H1 (cell line): ENCODE data around the gene LCNL1. TPM values are rescaled to one million over a fixed set of nuclear protein-coding genes. Genes with fewer than 3 reads are reported as not detected.

ENCODE experiments used
- CTCF ChIA-PET: fragments of 300-600 bp; sonication (Branson Sonifier 250); formaldehyde crosslinking; loops from one replicate; lab custom pipeline; 2021; ENCODE audit not compliant: partially characterized antibody; lab: Charles Lee
- POLR2A ChIA-PET: fragments of 300-600 bp; sonication (Branson Sonifier 250); formaldehyde crosslinking; loops from one replicate; lab custom pipeline; 2021; ENCODE audit warnings: inconsistent platforms; ENCODE audit not compliant: partially characterized antibody; lab: Charles Lee
- DNase-seq, 2 experiments: peaks; one replicate each; pipeline versions ENCODE4 v3.0.0 to v3.0.0-alpha.2; 2010 to 2022; ENCODE audit warnings: low spot score in 2 of 2, low read depth in 1 of 2, mixed read lengths in 1 of 2
- FAIRE-seq: peaks from 2 replicates; lab custom pipeline; 2011; peaks lifted over from hg19 to GRCh38; lab: Jason Lieb, UNC
- H2AFZ ChIP-seq: 2 replicates; pipeline ENCODE4 v1.8.1; 2012; ENCODE audit warnings: low read length, inconsistent platforms
- H2AK5ac ChIP-seq: 2 replicates; pipeline ENCODE4 v1.6.1; 2013; ENCODE audit warnings: low read depth, low read length
- H2BK120ac ChIP-seq: replicated peaks from 2 replicates; pipeline ENCODE3; 2013; ENCODE audit warnings: low read depth, low read length, inconsistent platforms
- H2BK12ac ChIP-seq: 2 replicates; pipeline ENCODE4 v1.6.1; 2013; ENCODE audit warnings: low read depth, low read length
- H2BK15ac ChIP-seq: 2 replicates; pipeline ENCODE4 v1.6.1; 2013; ENCODE audit warnings: low read length
- H2BK20ac ChIP-seq: 2 replicates; pipeline ENCODE4 v1.6.1; 2013; ENCODE audit warnings: low read length
- H2BK5ac ChIP-seq: 2 replicates; pipeline ENCODE4 v1.6.1; 2013; ENCODE audit warnings: low read depth, low read length
- H3K14ac ChIP-seq: 2 replicates; pipeline ENCODE4 v1.6.1; 2013; ENCODE audit warnings: inconsistent platforms; ENCODE audit not compliant: insufficient read length
- H3K18ac ChIP-seq: 2 replicates; pipeline ENCODE4 v1.6.1; 2013; ENCODE audit warnings: low read length; ENCODE audit errors: extremely low read depth
- H3K23ac ChIP-seq: 2 replicates; pipeline ENCODE4 v1.6.1; 2013; ENCODE audit warnings: inconsistent platforms; ENCODE audit not compliant: insufficient read length
- H3K23me2 ChIP-seq: 2 replicates; pipeline ENCODE4 v1.6.1; 2013; ENCODE audit warnings: low read depth, low read length
- H3K27ac ChIP-seq: 2 replicates; pipeline ENCODE4 v1.6.1; 2011; ENCODE audit warnings: low read depth, low read length, inconsistent platforms
- H3K27me3 ChIP-seq, 4 experiments: replicated peaks in 1 of 4; 1 replicate in 1 of 4; 2 replicates in 3 of 4; pipeline versions ENCODE4 v1.6.1 to v1.8.1; 2011 to 2013; ENCODE audit warnings: low read length in 3 of 4, mild to moderate bottlenecking in 3 of 4, inconsistent platforms in 2 of 4, mixed read lengths in 2 of 4, moderate library complexity in 1 of 4; ENCODE audit not compliant: control insufficient read depth in 3 of 4, insufficient read depth in 3 of 4; ENCODE audit errors: extremely low read depth in 1 of 4
- H3K36me3 ChIP-seq, 4 experiments: 2 replicates each; pipeline versions ENCODE4 v1.6.1 to v1.8.1; 2011 to 2013; ENCODE audit warnings: mild to moderate bottlenecking in 4 of 4, low read length in 3 of 4, moderate library complexity in 2 of 4, control low read depth in 1 of 4, inconsistent platforms in 1 of 4; ENCODE audit not compliant: insufficient read depth in 4 of 4, control insufficient read depth in 2 of 4
- H3K4ac ChIP-seq: replicated peaks from 2 replicates; pipeline ENCODE3; 2013; ENCODE audit warnings: low read length, low read depth, mixed read lengths, inconsistent platforms; ENCODE audit not compliant: insufficient read length
- H3K4me1 ChIP-seq, 4 experiments: replicated peaks in 1 of 4; 1 replicate in 1 of 4; 2 replicates in 3 of 4; pipeline versions ENCODE4 v1.6.1 to v1.8.1; 2011 to 2013; ENCODE audit warnings: low read length in 3 of 4, inconsistent platforms in 2 of 4, mixed read lengths in 1 of 4; ENCODE audit not compliant: insufficient read depth in 4 of 4, control insufficient read depth in 3 of 4
- H3K4me2 ChIP-seq, 2 experiments: 2 replicates each; pipeline versions ENCODE4 v1.6.1 to v1.8.1; 2011 to 2013; ENCODE audit warnings: low read depth in 2 of 2, low read length in 2 of 2, control low read depth in 1 of 2, inconsistent platforms in 1 of 2, mild to moderate bottlenecking in 1 of 2; ENCODE audit not compliant: insufficient read depth in 1 of 2
- H3K4me3 ChIP-seq, 4 experiments: fragments of 200-600, 300-600 bp in 1 of 4; sonication (generic), shearing (Covaris generic), sonication (Bioruptor Twin) in 1 of 4; 2 replicates each; pipeline versions ENCODE4 v1.5.1 to v1.8.1; 2011 to 2016; ENCODE audit warnings: low read length in 4 of 4, low read depth in 3 of 4, control low read depth in 2 of 4, inconsistent platforms in 2 of 4, mild to moderate bottlenecking in 2 of 4, mixed read lengths in 1 of 4, moderate library complexity in 1 of 4; ENCODE audit not compliant: insufficient read depth in 2 of 4; ENCODE audit errors: extremely low read depth in 1 of 4
- H3K56ac ChIP-seq: replicated peaks from 2 replicates; pipeline ENCODE3; 2013; ENCODE audit warnings: low read depth, mild to moderate bottlenecking, mixed read lengths, low read length, inconsistent platforms; ENCODE audit not compliant: insufficient read length
- H3K79me1 ChIP-seq: 2 replicates; pipeline ENCODE4 v1.6.1; 2013; ENCODE audit warnings: low read depth, low read length, control low read depth
- H3K79me2 ChIP-seq, 2 experiments: 2 replicates each; pipeline versions ENCODE4 v1.6.1 to v1.8.1; 2012 to 2013; ENCODE audit warnings: low read length in 2 of 2, mild to moderate bottlenecking in 2 of 2, inconsistent platforms in 1 of 2; ENCODE audit not compliant: insufficient read depth in 2 of 2, control insufficient read depth in 1 of 2
- H3K9ac ChIP-seq, 4 experiments: replicated peaks in 1 of 4; 1 replicate in 1 of 4; 2 replicates in 3 of 4; pipeline versions ENCODE4 v1.6.1 to v1.8.1; 2011 to 2013; ENCODE audit warnings: low read depth in 3 of 4, low read length in 3 of 4, control low read depth in 2 of 4, mild to moderate bottlenecking in 2 of 4, moderate library complexity in 2 of 4, inconsistent platforms in 1 of 4; ENCODE audit errors: extremely low read depth in 1 of 4
- H3K9me3 ChIP-seq, 2 experiments: 2 replicates each; pipeline versions ENCODE4 v1.6.1 to v1.8.1; 2012 to 2013; ENCODE audit warnings: mild to moderate bottlenecking in 2 of 2, moderate library complexity in 2 of 2, control low read depth in 1 of 2, inconsistent platforms in 1 of 2, low read depth in 1 of 2, low read length in 1 of 2, mixed read lengths in 1 of 2; ENCODE audit not compliant: insufficient read depth in 2 of 2
- H4K20me1 ChIP-seq, 2 experiments: replicated peaks in 1 of 2; 2 replicates each; pipeline versions ENCODE3 to v1.8.1; 2011 to 2013; ENCODE audit warnings: inconsistent platforms in 2 of 2, low read length in 2 of 2, mild to moderate bottlenecking in 1 of 2; ENCODE audit not compliant: insufficient read depth in 2 of 2, control insufficient read depth in 1 of 2
- H4K5ac ChIP-seq: 2 replicates; pipeline ENCODE4 v1.6.1; 2013; ENCODE audit warnings: low read length, low read depth, mixed read lengths, inconsistent platforms; ENCODE audit not compliant: insufficient read length
- H4K8ac ChIP-seq: 2 replicates; pipeline ENCODE4 v1.8.0; 2013; ENCODE audit warnings: mild to moderate bottlenecking, moderate library complexity, low read length, inconsistent platforms; ENCODE audit not compliant: insufficient read depth; ENCODE audit errors: extremely low read depth
- H4K91ac ChIP-seq: replicated peaks from 2 replicates; pipeline ENCODE3; 2013; ENCODE audit warnings: low read length, mixed read lengths, inconsistent platforms; ENCODE audit not compliant: insufficient read length
- ATF2 ChIP-seq: IDR thresholded peaks from 2 replicates; pipeline ENCODE4 v1.6.1; 2012; ENCODE audit warnings: low read length, inconsistent platforms
- CEBPB ChIP-seq: IDR thresholded peaks from 2 replicates; pipeline ENCODE4 v1.6.1; 2012; ENCODE audit warnings: low read depth, low read length
- E2F6 ChIP-seq: IDR thresholded peaks from 2 replicates; pipeline ENCODE4 v1.6.1; 2012; ENCODE audit warnings: inconsistent platforms
- FOSL1 ChIP-seq: IDR thresholded peaks from 2 replicates; pipeline ENCODE4 v1.6.1; 2011; ENCODE audit warnings: mild to moderate bottlenecking, low read depth, low read length, moderate library complexity; ENCODE audit not compliant: insufficient read depth
- GTF2F1 ChIP-seq: IDR thresholded peaks from 2 replicates; pipeline ENCODE4 v1.6.1; 2012; ENCODE audit warnings: low read depth, low read length, improper control_type of control experiment, borderline replicate concordance
- KDM1A ChIP-seq: fragments of 200-600, 300-600 bp; sonication (generic); IDR thresholded peaks from 2 replicates; pipeline ENCODE4 v1.7.1; 2016; ENCODE audit warnings: mild to moderate bottlenecking, low read length, borderline replicate concordance
- POLR2A ChIP-seq, 2 experiments: IDR thresholded peaks; 1 replicate in 1 of 2; 2 replicates in 1 of 2; pipeline ENCODE4 v1.6.1; 2011; ENCODE audit warnings: low read depth in 2 of 2, low read length in 2 of 2, mild to moderate bottlenecking in 2 of 2; ENCODE audit errors: control extremely low read depth in 1 of 2
- RNF2 ChIP-seq: fragments of 200-900, 300-1000 bp; sonication (generic); IDR thresholded peaks from 2 replicates; pipeline ENCODE4 v1.7.1; 2016; ENCODE audit warnings: borderline replicate concordance, low read depth, mild to moderate bottlenecking, antibody characterized with exemption, low read length; ENCODE audit not compliant: poor library complexity, severe bottlenecking; ENCODE audit errors: missing control alignments
- SIRT6 ChIP-seq: IDR thresholded peaks from one replicate; pipeline ENCODE4 v1.7.1; 2012; ENCODE audit warnings: low read length, inconsistent platforms
- SP1 ChIP-seq: IDR thresholded peaks from 2 replicates; pipeline ENCODE4 v1.6.1; 2011; ENCODE audit warnings: low read depth, low read length
- SUZ12 ChIP-seq: fragments of 200-600 bp; sonication (generic); IDR thresholded peaks from 2 replicates; pipeline ENCODE4 v1.6.1; 2012; ENCODE audit warnings: mild to moderate bottlenecking, inconsistent platforms, low read length, moderate library complexity, mixed read lengths
- TBP ChIP-seq: IDR thresholded peaks from 2 replicates; pipeline ENCODE4 v1.6.1; 2011; ENCODE audit warnings: low read depth, low read length, improper control_type of control experiment
- WGBS, 2 experiments: shearing (Covaris generic) in 1 of 2; methylation state at CpG; one replicate each; pipeline versions ENCODE4 v1.1.6 to v1.1.7; 2013 to 2015; ENCODE audit warnings: low lambda C conversion rate in 2 of 2, mixed read lengths in 2 of 2, inconsistent platforms in 1 of 2, low coverage in 1 of 2, missing lambda C conversion rate in 1 of 2; ENCODE audit not compliant: insufficient replicate concordance in 2 of 2, insufficient coverage in 1 of 2, insufficient read length in 1 of 2; ENCODE audit errors: extremely low coverage in 1 of 2, missing lambda C conversion rate in 1 of 2; 5-methylcytosine and 5-hydroxymethylcytosine counted together
- polyA plus RNA-seq, 7 experiments: library from polyadenylated mRNA; depleted of rRNA in 3 of 7; stranded (reverse) in 5 of 7; unstranded in 2 of 7; fragments of >200 nt in 5 of 7; fragments of 200-250 nt in 2 of 7; gene quantifications; 1 replicate in 5 of 7; 2 replicates in 1 of 7; 4 replicates in 1 of 7; pipeline versions ENCODE4 v1.2.1 to v1.2.3, GENCODE V29; 2011 to 2013; ENCODE audit warnings: missing spikeins in 2 of 7, mixed read lengths in 2 of 7
- total RNA-seq: library from RNA; stranded (reverse); fragmentation: NEBNext Ultra II Directional; extraction: Animal tissue kit (Norgen Biotek cat#: 25700); gene quantifications from 2 replicates; pipeline ENCODE4 v1.2.1, GENCODE V29; 2021

Gene LCNL1
- total and polyA plus RNA-seq, 2 of the 8 experiments (the other 6 are each of a cell fraction or from before 2014, with no cell fraction given) = 0.11 TPM; not detected in 1

- Histone ChIP-seq H3K23me2 (no peaks in the 10 kb centered on the region; the same call in 1 of the 2 replicates), H3K79me2 (no peaks in the 10 kb centered on the region), H3K14ac (no peak overlapping the region), H4K91ac (no peak overlapping the region), H2AFZ (no peak overlapping the region), H3K23ac (no peak overlapping the region), H3K79me1 (no peaks in the 10 kb centered on the region), H2BK120ac (no peak overlapping the region), H3K18ac (no peak overlapping the region), H4K20me1 (peaks cover 0 to under 1% of the 10 kb centered on the region in 2 experiments), H2AK5ac (no peak overlapping the region), H3K4me1 (peaks cover 0 to 7% (median under 1%) of the 10 kb centered on the region in 4 experiments; a peak in 2 of 7 replicates), H2BK5ac (no peak overlapping the region), H2BK20ac (no peak overlapping the region), H3K9me3 (peaks cover 0 to 27% of the 10 kb centered on the region in 2 experiments; a peak in 2 of 4 replicates), H3K27me3 (no peaks in the 10 kb centered on the region; a peak in 1 of 7 replicates), H3K27ac (no peak overlapping the region), H3K4me3 (no peak overlapping the region), H4K5ac (no peak overlapping the region), H3K4ac (no peak overlapping the region), H4K8ac (no peak overlapping the region), H3K36me3 (peaks cover 0 to 13% (median 0%) of the 10 kb centered on the region in 4 experiments; a peak in 1 of 8 replicates), H2BK12ac (no peak overlapping the region), H2BK15ac (no peak overlapping the region), H3K56ac (no peak overlapping the region), H3K4me2 (no peak overlapping the region), H3K9ac (no peak overlapping the region)
- ChIA-PET POLR2A (no interaction called here), CTCF (interaction anchor here (1.4 to 7.2 kb wide), 5 partner anchors 14 to 68 kb away, joined by 3 to 54 read pairs (median 6); partner anchors contain the start of genes ABCA2 and FUT7)
- 95% methylated on average over 17 of the region's 21 CpGs; no CpG with 5 or more reads in 1 of the 2 experiments for WGBS, 2 experiments
- FAIRE-seq (no peak), DNase-seq (no peak)
- TF ChIP-seq ATF2 (no peak), SUZ12 (no peak), KDM1A (no peak), E2F6 (no peak), RNF2 (no peak), SIRT6 (no peak), TBP (no peak), POLR2A (IDR thresholded peaks at IDR 0.05; ENCODE audit: control extremely low read depth in 1 of 2, low read depth in 2 of 2, low read length in 2 of 2) (no peak), SP1 (no peak), CEBPB (no peak), GTF2F1 (no peak), FOSL1 (no peak)
Measured at GRCh38 chr9:137015976-137016375, 33.2 kb downstream of the LCNL1 start.
